GM20431 (cell line): Measurements from ENCODE around the gene MAB21L3.

Experiments used
- in situ Hi-C: fragments of 300-500 bp; cut with MseI, MboI; formaldehyde crosslinking; loops from one replicate; pipeline ENCODE4 v1.15.0; 2020; ENCODE audit warnings: low sequenced_read_pairs; ENCODE audit not compliant: unreplicated experiment

MAB21L3 gene

GRCh38 chr1:116161390-116161789 is 50.2 kb downstream of the MAB21L3 start:
- in situ Hi-C loops, result no loop called here

GRCh38 chr1:116161877-116162390 is 50.7 kb downstream of the MAB21L3 start:
- in situ Hi-C loops, result no loop called here

- in situ Hi-C loops, result no loop called here
Measured at GRCh38 chr1:116163533-116163932, 52.3 kb downstream of the MAB21L3 start.

GRCh38 chr1:116164150-116164549 is 53.0 kb downstream of the MAB21L3 start:
- in situ Hi-C loops, result no loop called here

- in situ Hi-C loops, result no loop called here
Measured at GRCh38 chr1:116164604-116165368, 53.6 kb downstream of the MAB21L3 start.

GRCh38 chr1:116165572-116165971 is 54.4 kb downstream of the MAB21L3 start:
- in situ Hi-C loops, result no loop called here

GRCh38 chr1:116166011-116166571 is 54.9 kb downstream of the MAB21L3 start:
- in situ Hi-C loops, result no loop called here

- in situ Hi-C loops, result no loop called here
Measured at GRCh38 chr1:116166655-116167054, 55.5 kb downstream of the MAB21L3 start.

- in situ Hi-C loops, result no loop called here
Measured at GRCh38 chr1:116167625-116168276, 56.6 kb downstream of the MAB21L3 start.

GRCh38 chr1:116168277-116169032 is 57.3 kb downstream of the MAB21L3 start:
- in situ Hi-C loops, result no loop called here

GRCh38 chr1:116169898-116170297 is 58.7 kb downstream of the MAB21L3 start:
- in situ Hi-C loops, result no loop called here

- in situ Hi-C loops, result no loop called here
Measured at GRCh38 chr1:116170721-116171589, 59.8 kb downstream of the MAB21L3 start.

GRCh38 chr1:116172666-116173065 is 61.5 kb downstream of the MAB21L3 start:
- in situ Hi-C loops, result no loop called here

- in situ Hi-C loops, result no loop called here
Measured at GRCh38 chr1:116175611-116176010, 64.4 kb downstream of the MAB21L3 start.

GRCh38 chr1:116176306-116176789 is 65.1 kb downstream of the MAB21L3 start:
- in situ Hi-C loops, result no loop called here

GRCh38 chr1:116177861-116178260 is 66.7 kb downstream of the MAB21L3 start:
- in situ Hi-C loops, result no loop called here

- in situ Hi-C loops, result no loop called here
Measured at GRCh38 chr1:116178837-116179236, 67.6 kb downstream of the MAB21L3 start.

- in situ Hi-C loops, result no loop called here
Measured at GRCh38 chr1:116179419-116179818, 68.2 kb downstream of the MAB21L3 start.

GRCh38 chr1:116179964-116180363 is 68.8 kb downstream of the MAB21L3 start:
- in situ Hi-C loops, result no loop called here
